ENCODE data around the gene FGA. TPM values are rescaled to one million over a fixed set of nuclear protein-coding genes. Genes with fewer than 3 reads are reported as not detected.

FGA gene
- not detected for polyA plus RNA-seq (2013, experiment 1 of 2; ENCODE audit: insufficient read length)
- polyA plus RNA-seq (2013, experiment 2 of 2; ENCODE audit: insufficient read length), result not detected

DNA sequence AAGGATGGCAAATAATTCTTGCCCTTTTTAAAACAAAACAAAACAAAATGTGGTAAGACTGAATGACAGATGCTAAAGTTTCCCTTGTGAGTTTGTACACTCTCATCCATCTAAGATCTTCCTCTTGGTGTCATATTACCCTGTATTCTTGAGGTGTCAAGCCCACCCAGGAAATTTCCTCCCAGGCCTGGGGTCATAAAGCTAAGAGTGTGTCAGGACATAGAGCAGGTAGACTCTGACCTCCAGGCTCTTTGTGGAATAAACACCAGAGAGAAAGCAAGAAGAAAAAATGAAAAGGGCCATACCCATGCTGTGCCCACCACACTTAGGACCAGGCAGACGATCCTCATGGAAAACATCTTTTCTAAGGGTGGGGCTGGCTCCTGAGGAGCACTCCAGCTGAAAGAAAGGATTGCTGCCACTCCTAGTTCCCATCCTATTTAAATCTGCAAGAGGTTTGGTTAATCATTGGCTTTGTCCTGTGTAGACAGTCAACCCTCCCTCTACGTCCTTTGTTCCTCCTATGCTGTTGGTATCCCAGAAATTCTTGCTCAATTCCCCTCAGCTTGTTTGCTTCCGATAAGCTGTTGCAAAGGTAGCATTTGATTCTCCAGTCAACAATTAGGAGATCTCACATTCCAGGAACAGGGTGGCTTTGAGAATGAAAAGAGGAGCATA, at the start of gene FGA:
Gene FGA, minus strand, starts transcription at position 414 of the 678 bp plus-strand sequence. Its CDS starts 55 bp downstream, at position 359.
- no peak for DNase-seq

DNA sequence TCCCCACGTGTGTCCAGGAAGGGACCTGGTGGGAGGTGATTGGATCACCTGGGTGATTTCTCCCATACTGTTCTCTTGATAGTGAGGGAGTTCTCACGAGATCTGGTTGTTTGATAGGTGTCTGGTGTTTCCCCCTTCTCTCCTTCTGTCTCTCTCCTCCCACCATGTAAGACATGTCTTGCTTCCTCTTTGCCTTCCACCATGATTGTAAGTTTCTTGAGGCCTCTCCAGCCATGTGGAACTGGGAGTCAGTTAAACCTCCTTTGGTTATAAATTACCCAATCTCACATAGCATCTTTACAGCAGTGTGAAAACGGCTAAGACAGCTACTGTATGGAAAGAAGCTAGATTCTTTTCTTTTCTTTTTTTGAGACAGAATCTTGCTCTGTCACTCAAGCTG, 43.5 kb upstream of the FGA start:
- no peak for DNase-seq

DNA sequence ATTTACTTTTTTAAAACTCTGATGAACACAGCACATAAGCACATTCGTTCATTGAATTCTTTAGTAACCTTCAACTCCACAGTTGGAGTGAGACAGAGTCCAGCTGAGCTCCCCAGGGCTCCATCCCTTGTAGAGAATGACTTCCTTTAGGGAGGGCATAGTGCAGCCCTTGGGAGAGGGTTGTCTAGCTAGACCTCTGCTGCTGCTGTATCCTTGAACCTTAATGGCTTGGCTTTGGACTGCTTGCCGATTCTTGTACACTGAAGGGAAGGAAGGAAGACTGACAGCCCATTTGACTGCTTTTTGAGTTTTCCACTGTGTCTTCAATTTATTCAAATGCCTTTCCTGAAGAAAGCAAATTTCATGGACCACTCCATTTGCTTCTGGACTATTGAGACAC, 41.3 kb upstream of the FGA start:
- no peak for DNase-seq

DNA sequence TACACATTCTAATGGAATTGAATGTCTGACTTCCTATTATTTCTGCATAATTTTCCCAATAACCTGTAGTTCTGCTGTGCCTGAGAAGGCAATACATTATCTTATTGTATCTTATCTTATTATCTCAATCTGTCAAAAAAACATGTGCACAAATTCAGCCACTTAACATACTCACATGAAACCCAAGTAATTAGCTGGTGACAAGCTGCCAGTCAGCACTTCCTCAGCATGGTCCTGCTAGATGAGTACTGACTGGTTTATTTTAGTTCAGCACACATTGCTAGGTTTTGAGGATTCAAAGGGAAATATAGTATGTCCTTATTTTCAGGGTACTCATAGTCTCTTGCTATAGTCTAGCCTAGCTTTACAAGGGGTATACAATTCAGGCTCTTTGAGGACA, 39.8 kb upstream of the FGA start:
- no peak for DNase-seq

DNA sequence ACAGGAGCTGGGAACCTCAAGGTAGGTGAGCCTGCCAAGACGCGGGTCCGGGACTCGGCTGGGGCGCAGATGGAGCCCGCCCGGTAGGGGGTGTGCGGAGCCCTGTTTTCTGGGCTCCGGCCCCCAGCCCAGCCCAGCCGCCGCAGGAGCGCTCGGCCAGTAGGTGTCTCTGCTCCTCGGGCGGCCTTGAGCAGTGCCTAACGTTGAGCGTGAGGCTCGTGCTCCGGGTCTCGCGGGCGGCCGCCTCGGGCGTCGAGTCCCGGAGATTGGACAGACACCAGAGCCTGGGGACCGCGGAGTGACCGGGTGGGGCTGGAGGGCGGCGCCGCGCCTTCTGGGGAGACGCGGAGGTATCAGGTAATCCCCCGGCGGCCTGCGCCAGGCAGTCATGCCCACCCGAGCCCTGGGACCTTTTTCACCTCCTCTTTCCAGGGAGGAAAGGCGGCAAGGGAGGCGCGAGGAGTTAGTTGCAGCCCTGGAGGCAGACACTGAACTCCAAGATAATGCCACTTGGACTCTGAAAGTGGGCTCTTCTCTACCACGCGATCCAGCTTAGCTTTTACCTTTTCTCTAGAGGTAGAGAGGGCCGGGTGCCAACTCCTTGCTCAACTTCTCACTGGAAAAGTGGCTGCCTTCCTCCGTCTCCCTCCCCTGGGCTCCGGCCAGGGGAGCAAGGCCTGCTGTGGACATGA, 36.4 kb upstream of the FGA start:
- peak; percentile 53 for DNase-seq

DNA sequence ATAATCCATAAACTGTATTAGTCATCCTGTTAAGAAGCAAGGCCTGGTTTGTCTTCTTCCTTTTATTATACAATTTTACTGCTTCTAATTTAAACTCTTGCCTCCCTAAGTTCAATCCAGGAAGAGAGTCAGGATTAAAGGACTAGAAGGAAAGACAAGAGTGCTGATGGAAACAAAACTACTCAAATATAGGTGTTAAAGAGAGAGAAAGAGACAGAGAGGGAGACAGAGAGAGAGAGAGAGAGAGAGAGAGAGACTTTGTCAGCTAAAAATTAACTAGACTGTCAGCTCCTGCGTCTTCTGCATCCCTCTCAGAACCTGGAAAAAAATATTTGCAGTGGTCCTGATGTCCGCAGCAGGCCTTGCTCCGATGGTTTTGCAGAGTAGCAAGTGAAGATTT, 35.4 kb upstream of the FGA start:
- no peak for DNase-seq

DNA sequence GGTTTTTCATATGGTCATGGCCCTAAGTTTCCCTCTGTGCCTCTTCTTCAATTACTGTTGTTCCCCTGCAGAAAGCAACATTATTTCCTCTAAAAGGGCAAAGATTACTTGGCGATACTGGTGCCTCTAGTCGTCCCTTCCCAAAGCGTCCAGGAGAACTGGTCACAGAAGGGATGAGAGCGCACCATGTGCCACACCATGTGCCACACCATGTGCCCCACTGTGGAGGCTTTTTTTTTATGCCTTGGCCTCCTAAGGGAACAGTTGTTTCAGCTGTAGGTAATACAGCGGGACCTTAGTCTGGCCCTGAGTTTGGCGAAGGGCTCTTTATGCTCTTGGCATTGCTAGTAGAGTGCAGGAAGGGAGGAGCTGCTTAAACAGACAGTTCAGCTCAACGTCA, 33.5 kb upstream of the FGA start:
- DNase-seq, result no peak

DNA sequence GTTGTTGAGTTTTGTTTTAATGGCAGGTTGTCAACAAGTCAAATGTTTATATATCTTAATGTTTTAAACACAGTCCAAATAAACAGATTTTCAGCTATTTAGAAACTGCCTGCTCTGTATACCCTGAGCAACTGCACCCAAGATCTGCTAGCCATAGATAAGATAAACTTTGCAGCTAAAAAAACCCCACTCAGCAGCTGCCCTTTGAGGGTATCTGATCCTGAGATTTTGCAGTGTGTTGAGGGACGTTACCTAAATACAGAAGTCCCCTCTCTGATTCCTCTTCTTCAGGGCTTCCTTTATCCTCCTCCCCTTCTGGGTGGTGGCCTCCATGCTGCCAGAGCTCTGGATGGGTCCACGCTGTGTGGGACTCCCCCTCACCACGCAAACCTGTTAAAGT, 32.9 kb upstream of the FGA start:
- DNase-seq, result no peak

DNA sequence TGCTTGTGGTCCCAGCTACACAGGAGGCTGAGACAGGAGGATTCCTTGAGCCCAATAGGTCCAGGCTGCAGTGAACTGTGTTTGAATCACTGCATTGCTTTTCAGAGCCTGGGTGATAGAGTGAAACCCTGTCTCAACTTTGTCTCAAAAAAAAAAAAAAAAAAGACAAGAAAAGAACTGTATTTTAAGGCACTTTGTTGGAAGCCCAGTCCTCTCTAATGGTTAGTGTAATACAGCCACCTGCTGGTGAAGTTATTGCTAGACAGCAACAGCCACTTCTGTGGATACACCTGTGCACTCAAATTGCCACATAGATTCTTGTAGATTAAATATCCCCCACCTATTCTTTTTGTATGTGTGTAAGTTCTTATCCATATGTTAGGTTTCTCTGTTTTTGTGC, 32.1 kb upstream of the FGA start:
- DNase-seq, result peak; percentile 36

DNA sequence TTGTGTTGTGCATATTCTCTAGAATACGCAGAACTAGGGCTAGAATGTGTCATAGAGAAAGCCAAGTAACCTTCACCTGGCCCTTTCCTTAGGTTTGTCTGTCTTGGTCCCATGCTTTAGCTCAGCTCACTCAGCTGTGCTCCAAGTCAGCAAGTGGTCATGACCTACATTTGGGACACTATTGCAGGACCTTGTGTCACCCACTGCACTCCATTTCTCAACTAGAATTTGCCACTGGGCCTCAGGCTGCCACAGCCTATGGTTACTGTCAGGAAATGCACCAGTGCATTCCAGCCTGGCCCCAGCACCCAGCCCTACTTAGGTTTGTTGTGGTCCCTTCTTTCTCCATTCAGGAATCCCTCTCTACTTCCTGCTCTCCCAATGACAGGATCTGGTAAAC, 29.6 kb upstream of the FGA start:
- DNase-seq, result no peak

DNA sequence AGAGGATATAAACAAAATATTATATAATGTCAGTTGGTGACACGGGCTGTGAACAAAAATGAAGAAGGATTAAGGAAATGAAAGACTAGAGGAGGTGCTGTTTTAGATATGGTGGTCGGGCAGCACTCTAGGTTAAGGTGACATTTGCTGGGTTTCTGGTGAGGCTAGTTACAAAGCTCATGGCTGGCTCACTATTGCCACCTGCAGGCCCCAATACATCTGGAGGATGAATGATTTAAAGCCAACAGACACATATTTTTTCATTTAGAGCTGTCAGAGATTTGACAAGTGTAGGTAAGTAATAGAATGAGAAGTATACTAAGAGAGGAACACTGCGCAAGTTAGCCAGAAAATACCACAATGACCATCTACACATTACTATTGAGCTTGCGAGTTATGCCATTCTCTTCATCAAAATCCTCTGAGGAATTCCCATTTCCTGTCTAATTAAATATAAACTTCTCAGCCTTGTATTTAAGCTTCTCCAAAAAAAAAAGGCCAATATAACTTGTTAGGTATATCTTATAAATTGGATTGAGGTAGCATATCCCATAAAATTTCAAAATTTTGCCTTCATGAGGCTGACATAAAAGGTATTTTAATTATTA, 28.3 kb upstream of the FGA start:
- peak; percentile 31 for DNase-seq

DNA sequence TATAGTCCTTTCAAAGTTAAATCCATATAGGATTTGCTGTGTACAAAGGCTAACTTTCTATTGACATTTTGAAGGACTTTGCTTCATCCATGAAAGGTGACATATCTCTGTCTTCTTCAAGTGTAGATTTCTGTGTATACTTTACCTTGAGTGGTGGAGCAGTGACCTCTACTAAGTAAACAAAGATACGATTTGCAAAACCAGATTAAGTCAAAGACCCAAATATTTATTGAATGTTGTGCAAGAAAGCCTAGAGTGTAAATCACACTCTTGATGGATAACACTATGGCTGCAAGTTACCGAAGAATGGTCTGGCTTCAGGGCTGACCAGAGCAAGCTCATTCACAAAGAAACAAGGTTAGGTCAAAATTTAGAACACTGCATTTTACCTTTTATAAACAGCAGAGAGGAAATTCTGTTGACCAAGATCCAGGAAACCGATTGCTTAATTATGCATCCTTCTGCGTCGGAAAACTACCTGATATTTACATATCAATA, 27.3 kb upstream of the FGA start:
- DNase-seq, result no peak

DNA sequence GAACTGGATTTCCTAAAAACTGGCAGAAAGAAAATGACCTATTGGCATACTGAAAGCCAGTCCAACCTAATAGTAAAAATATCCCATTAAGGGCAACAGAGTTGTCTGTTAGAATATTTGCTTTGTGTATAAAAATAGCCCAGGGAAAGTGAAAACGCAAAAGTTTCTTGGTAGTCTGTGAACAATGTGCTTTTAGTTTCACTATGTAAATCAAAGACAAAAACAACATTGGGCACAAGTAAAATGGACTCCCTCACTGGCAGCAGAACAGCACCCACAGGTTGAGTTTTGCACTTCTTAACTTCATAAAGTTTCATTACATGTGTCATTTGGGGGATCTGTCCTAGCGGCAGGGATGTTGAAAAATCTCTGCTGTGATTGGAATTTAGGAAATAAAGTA, 26.2 kb upstream of the FGA start:
- no peak for DNase-seq

DNA sequence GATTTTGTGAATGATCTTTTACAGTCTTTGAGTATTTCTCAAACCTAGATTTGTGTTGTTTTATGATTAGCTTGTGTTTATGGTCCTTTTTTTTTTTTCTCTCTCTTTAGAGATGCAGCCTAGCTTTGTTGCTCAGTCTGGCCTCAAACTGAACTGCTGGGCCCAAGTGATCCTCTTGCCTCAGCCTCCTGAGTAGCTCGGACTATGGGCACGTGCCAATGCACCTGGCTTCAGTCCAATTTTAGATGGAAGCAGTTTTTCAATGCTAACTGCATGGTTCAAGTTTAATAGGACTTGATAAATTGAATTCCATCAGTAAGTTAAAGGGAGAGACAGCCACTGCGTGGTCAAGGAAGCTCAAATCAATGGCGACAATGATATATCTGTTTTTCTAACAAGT, 25.7 kb upstream of the FGA start:
- DNase-seq, result no peak

DNA sequence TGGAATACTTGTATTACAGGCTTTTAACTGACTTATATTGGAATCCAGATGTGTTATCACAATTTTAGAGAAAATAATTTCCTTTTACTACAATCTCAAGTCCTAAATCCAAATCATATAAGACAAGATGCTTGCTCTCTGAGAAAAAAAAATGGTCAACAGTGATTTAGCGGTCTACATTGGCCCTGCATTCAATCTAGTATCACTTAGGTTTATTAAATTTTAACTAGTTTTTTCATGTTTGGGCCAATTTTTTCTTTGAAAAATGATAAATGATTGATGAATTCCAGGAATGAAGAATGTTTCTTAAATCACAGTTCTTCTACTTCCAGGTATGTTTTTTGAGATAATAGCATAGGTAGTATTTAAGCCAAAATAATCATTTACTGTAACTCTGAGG, 24.7 kb upstream of the FGA start:
- no peak for DNase-seq

DNA sequence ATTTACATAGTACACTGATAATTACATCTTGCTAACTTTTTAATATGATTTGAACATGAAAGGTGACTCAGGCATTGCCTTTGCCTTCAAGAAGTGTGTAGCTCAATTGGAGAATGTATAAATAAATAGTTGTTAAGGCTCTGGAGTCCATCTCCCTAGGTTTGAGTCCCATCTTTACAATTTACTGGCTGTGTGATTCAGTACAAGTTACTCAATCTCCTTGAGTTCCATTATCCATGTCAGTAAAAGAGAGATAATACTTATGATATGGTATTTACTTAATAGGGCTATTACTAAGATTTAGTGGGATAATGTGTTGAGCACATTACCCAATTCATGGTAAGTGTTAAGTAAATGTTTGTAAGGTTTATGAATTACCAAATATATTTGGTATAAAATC, 23.8 kb upstream of the FGA start:
- no peak for DNase-seq

DNA sequence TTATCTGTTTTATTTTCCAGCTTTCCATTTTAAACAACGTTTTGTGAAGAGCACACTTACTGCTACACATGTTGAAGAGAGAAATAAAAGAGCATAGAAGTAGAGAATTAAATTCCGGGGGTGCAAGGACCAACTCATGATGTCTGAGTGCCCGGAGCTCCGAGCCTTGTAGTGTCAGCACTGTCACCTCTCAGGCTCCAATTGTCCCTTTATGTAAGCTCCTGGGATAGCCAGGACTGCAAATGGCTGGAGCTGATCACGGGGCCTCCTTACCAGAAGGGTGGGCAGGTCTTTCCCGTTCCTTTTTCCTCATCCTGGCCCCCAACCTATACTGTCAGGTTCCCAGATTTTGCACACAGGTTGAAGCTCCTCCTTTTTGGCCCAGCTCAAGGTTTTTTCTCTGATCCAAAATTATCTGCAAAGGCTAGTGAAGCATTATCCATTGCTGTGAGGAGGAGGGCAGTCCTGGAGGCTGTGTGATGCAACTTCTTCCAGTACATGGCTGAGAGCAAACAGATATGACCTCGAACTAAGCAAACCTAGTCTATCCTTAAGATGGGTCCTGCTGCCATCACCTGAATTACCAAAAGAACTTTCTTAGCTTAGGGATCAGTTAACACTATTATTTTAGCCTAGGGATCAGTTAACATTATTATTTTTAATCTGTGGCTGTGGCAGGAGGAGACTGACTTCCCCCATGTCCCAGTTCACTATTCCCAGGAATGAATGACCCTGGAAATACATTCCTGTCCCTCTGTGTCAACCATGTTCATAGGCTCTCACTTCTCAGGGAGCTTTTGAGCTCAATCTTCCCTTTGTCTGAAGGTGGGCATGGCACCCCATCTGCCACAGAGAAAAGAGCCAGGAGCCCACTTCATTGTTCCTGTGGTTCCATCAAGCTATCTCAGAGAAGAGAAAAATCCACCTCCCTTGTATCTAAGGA, 22.2 kb upstream of the FGA start, which contains the start of gene FGG:
Gene FGG, minus strand, starts transcription at position 185 of the 943 bp plus-strand sequence. Its CDS starts 47 bp downstream, at position 138.
- DNase-seq, result no peak

DNA sequence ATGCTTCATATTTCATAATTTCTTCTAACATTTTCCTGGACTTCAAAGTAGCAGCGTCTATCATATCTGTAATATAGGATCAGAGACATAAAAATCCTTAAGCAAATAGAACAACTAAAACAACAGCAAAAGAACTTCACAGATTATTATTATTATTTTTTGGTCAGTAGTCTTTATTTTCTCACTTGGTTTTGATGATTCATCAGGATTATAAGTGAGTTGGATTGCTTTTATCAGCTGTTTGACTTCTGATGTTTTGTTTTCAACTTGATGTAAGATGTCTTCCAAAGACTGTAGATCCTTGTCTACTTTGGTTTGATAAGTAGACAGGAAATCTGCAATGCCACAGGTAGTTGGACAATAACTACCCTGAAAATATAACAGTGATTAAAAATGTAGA, 21.3 kb upstream of the FGA start:
- DNase-seq, result no peak

DNA sequence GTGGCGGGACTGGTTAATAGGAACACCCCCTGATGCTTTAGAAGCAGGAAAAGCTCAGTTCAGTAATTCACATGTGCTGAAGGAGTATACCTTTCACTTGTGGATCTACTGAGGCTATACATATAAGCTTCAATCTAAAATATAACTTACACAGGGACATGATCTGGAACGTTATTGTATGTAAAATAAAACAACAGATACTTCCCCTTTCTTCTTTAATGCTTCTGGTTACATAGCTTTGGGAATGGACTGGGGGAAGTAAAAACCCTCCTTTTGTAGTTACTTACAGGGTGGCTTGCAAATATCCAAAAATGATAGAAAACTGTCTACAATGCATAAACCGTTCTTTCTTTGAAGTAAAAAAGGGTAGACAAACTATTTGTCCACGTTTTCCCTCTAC, 20.0 kb upstream of the FGA start:
- DNase-seq, result no peak

DNA sequence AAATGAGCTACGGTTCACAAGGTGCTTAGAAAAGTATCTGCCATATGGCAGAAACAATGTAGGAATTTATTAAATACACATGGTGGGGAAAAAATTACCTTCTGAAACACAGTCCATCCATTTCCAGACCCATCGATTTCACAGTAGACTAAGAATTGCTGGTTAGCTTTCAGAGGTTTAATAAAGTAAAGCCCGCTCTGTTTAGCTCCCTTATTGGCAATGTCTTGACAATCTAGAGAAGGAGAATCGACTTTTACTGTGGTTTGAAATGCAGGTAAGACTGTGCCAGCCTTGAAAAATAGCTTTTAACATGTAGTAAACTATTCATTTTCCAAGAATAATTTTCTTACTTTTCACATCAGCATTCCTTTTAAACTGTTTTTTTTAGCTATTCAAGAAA, 19.0 kb upstream of the FGA start:
- no peak for DNase-seq

DNA sequence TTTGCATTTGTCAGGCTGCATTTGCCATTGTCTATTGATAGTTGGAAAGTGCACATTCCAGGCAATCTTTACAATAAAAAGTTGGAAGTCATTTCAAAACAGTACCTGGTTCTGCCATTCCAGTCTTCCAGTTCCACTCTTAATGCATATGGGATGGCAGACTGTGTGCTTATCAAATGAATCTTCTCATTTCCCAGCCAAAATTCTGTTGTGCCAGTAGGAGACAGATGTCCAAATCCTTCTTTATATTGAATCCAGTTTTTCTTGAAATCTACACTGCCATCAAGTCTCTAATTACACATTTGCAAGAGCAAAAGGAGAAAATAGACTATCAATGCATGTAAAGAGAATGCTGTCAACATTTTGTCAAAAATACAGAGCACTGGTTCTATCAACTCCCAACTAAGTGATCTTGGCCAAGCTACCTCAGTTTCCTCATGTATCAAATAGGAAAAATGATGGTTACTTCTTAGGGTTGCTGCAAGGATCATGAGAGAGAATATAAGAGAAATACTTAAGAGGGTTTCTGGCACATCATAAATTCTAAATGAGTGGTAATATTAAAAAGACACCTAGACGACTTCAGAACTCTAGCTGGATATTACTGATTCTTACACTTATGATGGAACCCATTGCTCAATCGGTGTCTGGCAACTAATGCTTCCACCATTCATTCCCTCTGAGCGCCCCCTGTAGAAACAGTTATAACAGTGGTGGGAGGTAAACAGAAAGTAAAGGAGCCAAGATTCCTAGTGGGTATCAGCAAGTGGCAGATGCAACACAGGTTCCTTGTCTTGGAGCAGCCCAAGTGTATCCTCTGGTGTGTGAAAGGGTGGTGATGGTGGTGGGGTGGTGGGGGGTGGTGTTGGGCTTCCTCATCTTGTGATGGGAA, 18.1 kb upstream of the FGA start:
- no peak for DNase-seq

Measured in fibroblast of skin of abdomen (primary cell).